Hair follicle dermal papilla cell (primary cell): ENCODE data around the gene AMELY. TPM values are rescaled to one million over a fixed set of nuclear protein-coding genes. Genes with fewer than 3 reads are reported as not detected.

ENCODE experiments used
- total RNA-seq: library from RNA; depleted of rRNA; stranded (reverse); fragments of >200 nt; gene quantifications from 2 replicates; pipeline ENCODE4 v1.2.3, GENCODE V29; 2012

Gene AMELY
- not detected in 2 replicates for total RNA-seq

GRCh38 chrY:6911253-6911881 lies at the start of gene AMELY:
TSS of gene AMELY (minus strand) at chrY:6911752. CDS start at chrY:6872608, 39,144 bp downstream.

GRCh38 chrY:6910372-6911252 lies 940 bp downstream of the AMELY start, which contains the start of gene TBL1Y:
TSS of gene TBL1Y (plus strand) at chrY:6910697. CDS start at chrY:7025085, 114,388 bp downstream.

Other genes with a start within 250 kb of the AMELY start
- gene TBL1Y, start 1.1 kb downstream of the AMELY start, total RNA-seq: not detected in 2 replicates